ENCODE data around the gene GOLT1A.
"Not testable (repeated sequence)": the region's sequence is repeated elsewhere in the genome, so short reads cannot be mapped to it uniquely, and the experiment has no call there.

DNA sequence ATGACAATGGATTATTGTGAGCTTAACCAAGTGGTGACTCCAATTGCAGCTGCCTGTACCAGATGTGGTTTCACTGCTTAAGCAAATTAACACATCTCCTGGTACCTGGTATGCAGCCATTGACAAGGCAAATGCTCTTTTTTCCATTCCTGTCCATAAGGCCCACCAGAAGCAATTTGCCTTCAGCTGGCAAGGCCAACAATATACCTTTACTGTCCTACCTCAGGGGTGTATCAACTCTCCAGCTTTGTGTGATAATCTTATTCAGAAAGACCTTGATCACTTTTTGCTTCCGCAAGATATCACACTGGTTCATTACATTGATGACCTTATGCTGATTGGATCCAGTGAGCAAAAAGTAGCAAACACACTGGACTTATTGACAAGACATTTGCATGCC lies 23.7 kb upstream of the GOLT1A start:
- TF ChIP-seq, protein P1, sequence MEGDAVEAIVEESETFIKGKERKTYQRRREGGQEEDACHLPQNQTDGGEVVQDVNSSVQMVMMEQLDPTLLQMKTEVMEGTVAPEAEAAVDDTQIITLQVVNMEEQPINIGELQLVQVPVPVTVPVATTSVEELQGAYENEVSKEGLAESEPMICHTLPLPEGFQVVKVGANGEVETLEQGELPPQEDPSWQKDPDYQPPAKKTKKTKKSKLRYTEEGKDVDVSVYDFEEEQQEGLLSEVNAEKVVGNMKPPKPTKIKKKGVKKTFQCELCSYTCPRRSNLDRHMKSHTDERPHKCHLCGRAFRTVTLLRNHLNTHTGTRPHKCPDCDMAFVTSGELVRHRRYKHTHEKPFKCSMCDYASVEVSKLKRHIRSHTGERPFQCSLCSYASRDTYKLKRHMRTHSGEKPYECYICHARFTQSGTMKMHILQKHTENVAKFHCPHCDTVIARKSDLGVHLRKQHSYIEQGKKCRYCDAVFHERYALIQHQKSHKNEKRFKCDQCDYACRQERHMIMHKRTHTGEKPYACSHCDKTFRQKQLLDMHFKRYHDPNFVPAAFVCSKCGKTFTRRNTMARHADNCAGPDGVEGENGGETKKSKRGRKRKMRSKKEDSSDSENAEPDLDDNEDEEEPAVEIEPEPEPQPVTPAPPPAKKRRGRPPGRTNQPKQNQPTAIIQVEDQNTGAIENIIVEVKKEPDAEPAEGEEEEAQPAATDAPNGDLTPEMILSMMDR (IDR thresholded peaks at IDR 0.05): not testable (repeated sequence)
- TF ChIP-seq EZH2 (IDR thresholded peaks at IDR 0.05; ENCODE audit: borderline replicate concordance, insufficient read depth, low read depth, low read length, poor library complexity, severe bottlenecking): not testable (repeated sequence)
